ENCODE results near the gene EEF2. TPM values are rescaled to one million over a fixed set of nuclear protein-coding genes. Genes with fewer than 3 reads are reported as not detected.
"Not testable (repeated sequence)": the region's sequence is repeated elsewhere in the genome, so short reads cannot be mapped to it uniquely, and the experiment has no call there.

The EEF2 gene
- total RNA-seq, 2 experiments from 2014 or later, result 3,340 to 3,392 TPM

DNA sequence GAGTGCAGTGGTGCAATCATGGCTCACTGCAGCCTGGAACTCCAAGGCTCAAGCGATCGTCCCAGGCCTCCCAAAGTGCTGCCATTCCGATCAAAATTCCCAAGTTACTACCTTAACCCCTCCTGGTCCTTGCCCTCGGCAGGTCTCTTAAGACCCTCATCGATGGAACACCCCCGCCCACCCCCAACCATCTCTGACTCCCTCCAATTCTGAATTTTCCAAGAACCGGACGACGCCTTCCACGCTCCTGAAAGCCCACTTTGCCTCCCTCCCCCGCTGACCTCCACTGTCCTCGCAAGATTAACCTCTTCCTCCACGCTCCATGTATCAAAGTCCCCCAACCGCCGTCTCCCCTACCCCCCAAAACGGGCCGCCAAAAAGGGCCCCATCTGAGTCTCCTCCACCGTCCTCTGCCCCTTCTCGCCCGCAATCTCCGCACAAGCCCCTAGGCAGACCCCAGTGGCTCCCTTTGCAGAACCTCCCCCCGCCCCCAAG lies 14.9 kb downstream of the EEF2 start:
- peaks cover 17% of the 10 kb centered on the region for H3K4me1 Mint-ChIP-seq
- no peak for DNase-seq
- no peaks in the 10 kb centered on the region for H3K9me3 Mint-ChIP-seq
- peak overlapping the region; percentile 73 for H3K27ac Mint-ChIP-seq
- peaks cover 14% of the 10 kb centered on the region for H3K36me3 Mint-ChIP-seq
- H3K27me3 Mint-ChIP-seq, result no peaks in the 10 kb centered on the region
- H3K4me3 Mint-ChIP-seq, result peak overlapping the region; percentile 91

DNA sequence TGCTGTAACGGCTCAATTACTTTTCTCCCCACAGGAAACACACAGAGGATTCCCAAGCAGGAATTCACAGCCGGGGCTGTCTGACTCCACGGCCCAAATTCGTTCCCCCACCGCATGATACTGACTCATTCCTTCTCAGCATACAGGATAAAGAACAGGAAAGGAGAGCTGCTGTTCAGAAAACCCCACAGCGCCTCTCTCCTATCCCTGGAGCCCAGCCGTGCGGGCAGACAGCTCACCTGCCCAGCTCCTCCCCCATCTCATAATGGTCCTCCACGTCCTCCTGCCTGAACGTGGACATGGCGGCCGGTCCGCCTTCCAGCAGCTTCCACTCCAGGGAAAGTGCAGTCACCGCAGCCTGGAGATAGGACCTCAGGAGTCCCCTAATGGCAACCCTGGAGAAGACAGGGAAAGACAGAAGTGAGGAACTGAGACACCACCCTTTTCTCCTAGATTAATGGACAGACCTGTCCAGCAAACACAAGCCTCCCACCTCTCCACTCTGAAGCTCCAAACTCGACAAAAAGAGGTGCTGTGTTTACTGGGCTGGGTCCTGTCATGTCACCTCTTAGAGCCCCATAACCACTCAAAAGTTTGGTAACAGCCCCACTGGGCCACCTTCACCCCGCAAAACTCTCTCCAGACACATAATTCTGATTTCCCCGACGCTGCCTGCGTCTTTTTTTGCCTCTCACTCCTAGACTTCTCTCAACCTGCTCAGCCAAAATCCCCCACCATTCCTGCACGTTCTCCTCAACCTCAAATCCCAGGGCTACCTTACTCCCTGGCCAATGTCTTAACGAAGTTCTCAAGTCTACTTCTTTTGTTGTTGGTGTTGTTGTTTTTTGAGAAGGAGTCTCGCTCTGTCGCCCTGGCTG lies 15.6 kb downstream of the EEF2 start:
- Mint-ChIP-seq H3K4me1 (peaks cover 17% of the 10 kb centered on the region), H3K36me3 (peaks cover 14% of the 10 kb centered on the region), H3K4me3 (peak overlapping the region; percentile 91), H3K27me3 (no peaks in the 10 kb centered on the region), H3K9me3 (no peaks in the 10 kb centered on the region), H3K27ac (peak overlapping the region; percentile 73)
- DNase-seq, result no peak

DNA sequence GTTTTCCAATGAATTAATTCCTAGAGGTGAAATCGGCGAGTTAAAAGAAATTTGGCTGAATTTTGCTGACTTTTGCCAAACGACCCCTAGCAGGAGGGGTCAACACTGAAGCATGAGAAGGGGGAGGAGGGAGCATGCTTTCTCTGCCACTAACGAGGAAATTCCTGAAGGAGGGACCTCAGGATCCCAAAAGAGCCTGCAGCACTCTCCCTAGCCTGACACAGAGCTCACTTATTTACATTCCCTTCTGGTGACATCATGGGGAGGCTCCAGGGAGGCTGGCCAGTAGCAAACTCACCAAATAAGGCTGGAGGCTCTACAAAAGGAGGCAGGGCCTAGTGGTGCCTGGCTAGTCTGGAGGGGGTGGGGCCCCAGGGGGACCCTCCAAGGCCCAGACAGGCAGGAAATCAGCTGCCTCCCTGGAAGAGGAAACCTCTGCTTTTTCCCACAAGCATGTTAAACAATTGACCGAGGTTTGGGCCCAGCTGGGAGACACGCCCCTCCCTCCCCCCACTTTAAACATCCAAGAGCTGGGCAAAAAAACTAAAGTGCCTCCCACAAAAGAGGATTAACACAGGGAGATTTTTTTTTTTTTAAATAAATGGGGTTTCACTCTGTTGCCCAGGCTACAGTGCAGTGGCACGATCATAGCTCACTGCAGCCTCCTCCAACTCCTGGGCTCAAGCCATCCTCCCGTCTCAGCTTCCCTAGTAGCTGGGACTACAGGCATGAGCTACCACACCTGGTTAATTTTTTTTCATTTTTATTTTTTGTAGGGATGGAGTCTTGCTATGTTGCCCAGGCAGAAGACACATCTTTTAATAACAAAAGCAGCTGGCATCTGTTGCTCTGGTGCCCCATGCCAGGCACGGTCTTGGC lies 16.5 kb downstream of the EEF2 start:
- H3K27me3 Mint-ChIP-seq, result no peaks in the 10 kb centered on the region
- no peak overlapping the region for H3K4me3 Mint-ChIP-seq
- DNase-seq, result no peak
- no peaks in the 10 kb centered on the region for H3K9me3 Mint-ChIP-seq
- H3K36me3 Mint-ChIP-seq, result peaks cover 14% of the 10 kb centered on the region
- peaks cover 17% of the 10 kb centered on the region for H3K4me1 Mint-ChIP-seq
- peak overlapping the region; percentile 4 for H3K27ac Mint-ChIP-seq

DNA sequence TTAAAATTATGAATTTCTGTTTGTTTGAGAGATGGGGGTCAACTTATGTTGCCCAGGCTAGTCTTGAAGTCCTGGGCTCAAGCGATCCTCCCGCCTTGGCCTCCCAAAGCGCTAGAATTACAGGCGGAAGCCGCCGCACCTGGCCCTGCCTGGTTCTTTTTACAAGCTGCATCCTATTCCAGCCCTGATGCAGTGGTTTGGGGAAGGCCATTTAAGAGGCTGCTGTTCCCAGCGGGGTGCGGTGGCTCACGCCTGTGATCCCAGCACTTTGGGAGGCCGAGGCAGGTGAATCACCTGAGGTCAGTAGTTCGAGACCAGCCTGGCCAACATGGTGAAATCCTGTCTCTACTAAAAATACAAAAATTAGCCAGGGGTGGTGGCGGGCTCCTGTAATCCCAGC lies 17.3 kb downstream of the EEF2 start:
- not testable (repeated sequence) for H3K27me3 Mint-ChIP-seq, H3K4me3 Mint-ChIP-seq, DNase-seq, H3K27ac Mint-ChIP-seq, H3K9me3 Mint-ChIP-seq
- Mint-ChIP-seq H3K4me1 (peaks cover 17% of the 10 kb centered on the region), H3K36me3 (peaks cover 14% of the 10 kb centered on the region)

DNA sequence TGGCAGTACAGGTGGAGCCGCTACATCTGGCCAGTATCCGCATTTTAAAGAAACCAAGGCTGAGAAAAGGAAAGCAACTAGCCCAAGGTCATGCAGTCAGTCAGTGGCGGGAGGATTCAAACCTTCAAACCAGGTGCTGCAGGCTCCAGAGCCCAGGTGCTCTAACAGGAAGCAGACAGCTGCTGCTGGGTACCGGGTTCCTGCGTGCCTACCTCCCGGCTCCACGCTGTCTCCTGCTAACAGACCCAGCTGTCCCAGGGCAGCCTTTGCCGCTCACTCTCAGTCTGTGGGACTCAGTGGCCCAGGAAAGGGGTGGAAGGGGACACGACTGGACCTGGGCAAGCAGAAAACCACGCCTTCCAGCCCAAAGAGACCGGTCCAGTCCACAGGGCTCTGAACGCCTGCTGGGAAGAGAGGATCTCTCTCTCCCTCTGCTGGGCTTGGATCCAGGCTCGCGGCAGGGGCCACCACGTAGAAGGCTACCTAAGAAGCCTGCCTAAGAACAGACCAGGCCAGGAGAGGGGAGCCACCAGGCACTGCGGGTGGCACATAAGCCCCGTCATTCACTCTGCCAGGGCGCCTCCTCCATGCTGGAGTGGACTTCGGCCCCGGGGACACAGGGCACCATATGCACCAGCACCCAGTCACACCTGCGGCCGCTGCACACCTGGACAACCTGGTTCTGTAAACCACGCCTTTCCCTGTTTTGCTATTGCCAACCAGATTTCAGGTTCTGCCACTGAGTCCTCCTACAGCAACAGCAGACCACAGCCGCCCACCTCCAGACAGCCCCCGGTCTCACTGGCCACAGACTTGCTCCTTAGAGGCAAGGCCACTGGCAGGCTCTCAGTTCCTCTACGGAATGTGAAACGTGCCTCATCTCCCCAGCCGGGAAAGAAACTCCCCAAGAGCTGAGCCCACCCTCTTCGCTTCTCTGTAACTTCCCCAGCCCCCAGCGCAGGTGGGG lies 18.9 kb downstream of the EEF2 start:
- peaks cover 11% of the 10 kb centered on the region for H3K36me3 Mint-ChIP-seq
- no peak overlapping the region for H3K4me3 Mint-ChIP-seq
- H3K4me1 Mint-ChIP-seq, result peaks cover 17% of the 10 kb centered on the region
- DNase-seq, result no peak
- H3K27ac Mint-ChIP-seq, result no peak overlapping the region
- H3K9me3 Mint-ChIP-seq, result no peaks in the 10 kb centered on the region
- H3K27me3 Mint-ChIP-seq, result no peaks in the 10 kb centered on the region

DNA sequence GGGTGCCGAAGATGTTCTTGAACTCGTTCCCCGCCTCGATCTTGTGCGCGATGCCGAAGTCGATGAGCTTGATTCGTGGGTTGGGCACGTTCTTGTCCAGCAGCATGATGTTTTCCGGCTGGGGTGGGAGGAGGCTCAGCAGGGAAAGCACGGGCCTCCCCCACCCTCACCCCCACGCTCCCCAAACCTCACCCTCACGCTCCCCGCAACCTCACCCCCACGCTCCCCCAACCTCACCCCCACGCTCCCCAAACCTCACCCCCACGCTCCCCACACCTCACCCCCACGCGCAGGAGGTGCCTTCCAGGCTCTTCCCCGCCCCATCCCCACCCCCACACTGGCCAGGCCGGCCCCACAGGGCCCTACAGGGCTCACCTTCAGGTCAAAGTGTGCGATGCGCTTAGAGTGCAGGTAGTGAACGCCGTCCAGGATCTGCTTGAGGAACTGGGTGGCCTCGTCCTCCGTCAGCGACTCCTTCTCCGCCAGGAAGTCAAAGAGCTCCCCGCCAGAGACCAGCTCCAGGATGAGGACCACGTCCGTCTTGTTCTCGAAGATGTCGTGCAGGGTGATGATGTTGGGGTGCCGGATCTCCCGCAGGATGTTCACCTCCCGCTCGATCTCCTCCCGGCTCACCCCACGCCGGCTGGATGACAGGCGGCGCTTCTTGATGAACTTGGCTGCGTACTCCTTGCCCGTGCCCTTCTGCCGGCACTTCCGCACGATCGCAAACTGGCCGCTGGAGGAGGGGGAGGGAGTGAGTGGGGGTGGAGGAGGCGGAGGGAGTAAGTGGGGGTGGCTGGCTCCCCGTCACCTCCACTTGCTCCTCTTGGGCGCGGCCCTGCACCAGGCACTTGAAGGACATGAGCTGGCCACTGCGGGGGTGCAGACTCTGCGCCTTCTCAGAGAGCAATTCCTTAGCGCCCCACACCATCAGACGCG lies 20.7 kb downstream of the EEF2 start:
- no peak overlapping the region for H3K27ac Mint-ChIP-seq
- H3K4me3 Mint-ChIP-seq, result no peak overlapping the region
- H3K9me3 Mint-ChIP-seq, result no peaks in the 10 kb centered on the region
- peaks cover 6% of the 10 kb centered on the region for H3K36me3 Mint-ChIP-seq
- no peaks in the 10 kb centered on the region for H3K27me3 Mint-ChIP-seq
- DNase-seq, result no peak
- H3K4me1 Mint-ChIP-seq, result peaks cover 8% of the 10 kb centered on the region

DNA sequence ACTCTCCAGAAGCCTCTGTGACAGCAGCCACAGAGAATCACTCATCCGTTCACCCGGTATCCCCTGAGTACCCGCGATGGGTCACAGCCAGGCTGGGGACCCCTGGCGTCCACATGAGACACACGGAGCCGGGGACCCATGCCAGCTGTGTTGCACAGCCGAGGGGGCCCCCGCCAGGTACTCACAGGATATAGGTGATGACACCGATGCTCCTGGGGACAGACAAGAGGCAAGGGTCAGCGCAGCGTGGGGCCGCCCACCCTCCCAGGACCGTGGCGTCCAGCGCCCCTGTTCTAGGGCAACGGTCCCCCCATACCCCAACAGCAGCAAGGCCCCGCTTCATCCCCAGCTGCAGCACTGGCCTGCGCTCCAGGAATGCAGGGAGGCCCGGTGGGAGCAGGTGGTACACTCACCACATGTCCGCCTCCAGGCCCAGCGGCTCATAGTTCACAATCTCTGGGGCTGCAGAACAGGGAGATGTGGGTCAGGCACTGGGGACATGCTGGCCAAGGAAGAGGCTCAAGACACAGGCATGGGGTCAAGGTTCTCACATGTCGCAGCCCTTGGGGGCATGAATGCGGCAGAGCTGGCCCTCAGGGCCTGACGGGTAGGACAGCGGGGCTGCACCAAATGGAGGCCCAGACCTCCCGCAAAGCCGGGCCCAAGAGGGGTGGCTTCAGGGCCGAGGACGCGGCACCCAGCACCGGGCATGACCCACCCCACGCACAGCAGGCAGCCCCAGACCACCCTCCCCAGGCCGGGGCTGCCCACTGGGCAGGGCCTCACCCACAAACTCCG lies 21.6 kb downstream of the EEF2 start:
- H3K4me3 Mint-ChIP-seq, result no peak overlapping the region
- H3K27ac Mint-ChIP-seq, result no peak overlapping the region
- no peaks in the 10 kb centered on the region for H3K9me3 Mint-ChIP-seq
- no peak for DNase-seq
- peaks cover 4% of the 10 kb centered on the region for H3K36me3 Mint-ChIP-seq
- H3K4me1 Mint-ChIP-seq, result peaks cover 5% of the 10 kb centered on the region
- H3K27me3 Mint-ChIP-seq, result no peaks in the 10 kb centered on the region

DNA sequence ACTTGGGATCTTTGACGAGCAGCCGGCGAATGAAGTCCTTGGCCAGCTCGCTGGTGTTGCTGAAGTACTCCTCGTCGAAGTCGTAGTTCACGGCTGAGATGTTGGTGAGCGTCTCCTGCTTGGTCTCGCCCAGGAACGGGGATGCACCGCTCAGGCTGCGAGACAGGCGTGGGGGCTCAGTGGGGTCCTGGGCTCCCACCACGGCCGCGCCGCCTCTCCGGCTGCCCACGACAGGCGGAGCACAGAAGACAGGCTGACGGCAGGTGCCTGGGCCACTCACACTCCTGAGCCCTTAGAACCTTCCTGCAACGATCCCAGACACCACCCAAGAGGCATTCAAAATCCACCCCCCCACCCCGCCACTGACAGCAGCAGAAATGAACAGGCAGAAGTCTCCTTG lies 24.3 kb downstream of the EEF2 start:
- no peaks in the 10 kb centered on the region for H3K27me3 Mint-ChIP-seq
- H3K9me3 Mint-ChIP-seq, result no peaks in the 10 kb centered on the region
- H3K36me3 Mint-ChIP-seq, result no peaks in the 10 kb centered on the region
- no peak overlapping the region for H3K27ac Mint-ChIP-seq
- no peak overlapping the region for H3K4me3 Mint-ChIP-seq
- no peaks in the 10 kb centered on the region for H3K4me1 Mint-ChIP-seq
- no peak for DNase-seq

DNA sequence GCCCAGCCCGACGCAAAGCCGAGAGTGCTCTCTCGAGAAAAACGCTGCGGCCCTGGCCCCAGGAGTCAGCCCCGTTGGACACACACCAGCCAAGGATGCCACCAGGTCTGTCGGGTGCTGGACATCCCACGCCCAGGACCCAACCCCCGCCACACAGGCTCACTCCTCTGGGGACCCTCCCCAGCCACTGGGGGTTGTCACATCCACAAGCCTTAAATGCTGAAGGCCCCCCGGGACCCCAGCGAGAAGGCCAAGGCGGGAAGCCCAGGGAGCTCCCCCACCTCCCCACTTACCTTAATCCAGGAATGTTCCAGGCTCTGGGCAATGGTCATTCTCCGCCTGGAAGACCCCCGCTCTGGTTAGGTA lies 25.5 kb downstream of the EEF2 start:
- Mint-ChIP-seq H3K4me1 (no peaks in the 10 kb centered on the region), H3K27me3 (no peaks in the 10 kb centered on the region), H3K27ac (no peak overlapping the region), H3K36me3 (no peaks in the 10 kb centered on the region), H3K9me3 (no peaks in the 10 kb centered on the region), H3K4me3 (no peak overlapping the region)
- DNase-seq, result no peak

DNA sequence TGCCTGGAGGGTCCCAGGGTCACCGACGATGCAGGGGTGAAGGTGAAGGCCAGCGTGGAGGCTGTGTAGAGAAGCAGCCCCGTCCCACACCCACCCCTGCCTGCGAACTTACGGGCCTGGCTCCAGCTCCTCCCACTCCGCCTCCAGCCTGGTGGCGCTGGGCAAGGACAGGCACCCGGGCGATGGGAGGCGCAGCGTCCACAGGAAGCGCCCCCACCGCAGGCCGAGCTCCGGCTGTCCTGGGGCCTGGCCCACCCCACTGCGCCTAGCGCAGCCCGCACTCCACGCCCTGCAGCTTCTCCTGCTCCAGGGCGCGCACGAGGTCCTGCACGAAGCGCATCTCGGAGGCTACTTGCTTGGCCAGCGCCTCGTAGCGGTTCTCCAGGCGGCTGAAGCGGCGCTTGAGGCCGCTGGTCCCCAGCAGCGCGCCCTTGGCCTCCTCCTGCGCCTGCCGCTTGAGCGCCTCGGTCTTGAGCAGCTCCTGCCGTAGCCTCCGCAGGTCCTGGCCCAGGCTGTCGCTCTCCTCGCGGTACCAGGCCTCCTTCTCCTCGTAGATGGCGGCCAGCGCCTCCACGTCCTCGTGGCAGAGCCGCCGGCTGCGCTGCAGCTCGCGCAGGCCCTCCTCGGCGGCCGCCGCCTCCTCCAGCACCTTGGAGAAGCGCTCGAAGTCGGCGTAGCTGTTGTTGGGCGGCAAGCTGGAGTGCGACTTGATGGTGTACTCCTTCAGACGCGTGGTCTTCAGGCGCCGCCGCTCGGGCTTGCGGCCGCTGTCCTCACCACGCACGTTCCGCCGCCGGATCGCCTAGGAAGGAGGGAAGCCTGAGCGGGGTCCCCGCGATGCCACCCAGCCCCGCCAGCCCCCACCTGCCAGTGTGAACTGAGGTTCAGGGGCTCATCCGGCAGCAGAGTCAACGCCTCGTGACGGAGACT lies 26.2 kb downstream of the EEF2 start:
- Mint-ChIP-seq H3K27ac (no peak overlapping the region), H3K4me3 (no peak overlapping the region), H3K36me3 (no peaks in the 10 kb centered on the region), H3K4me1 (no peaks in the 10 kb centered on the region), H3K27me3 (no peaks in the 10 kb centered on the region), H3K9me3 (no peaks in the 10 kb centered on the region)
- DNase-seq, result no peak

DNA sequence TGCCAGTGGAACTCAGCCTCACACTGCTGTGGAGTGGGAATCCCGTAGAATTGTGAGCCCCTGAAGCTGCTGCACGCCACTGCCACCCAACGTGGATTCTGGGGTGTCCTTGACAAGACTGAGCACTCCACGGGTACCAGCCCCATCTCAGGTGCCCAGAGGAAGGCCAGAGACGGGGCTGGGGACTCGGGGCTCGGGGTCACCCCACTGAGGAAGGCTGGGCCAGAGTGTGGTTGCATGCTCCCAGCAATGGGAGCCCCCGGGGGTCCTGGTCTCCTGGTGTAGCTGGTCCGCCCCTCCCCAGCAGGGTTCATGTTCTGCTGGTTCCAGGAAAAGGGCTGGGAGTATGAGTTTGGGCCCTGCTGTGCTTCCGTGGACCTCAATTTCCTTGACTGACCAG lies 29.6 kb downstream of the EEF2 start:
- DNase-seq, result no peak
- Mint-ChIP-seq H3K9me3 (no peaks in the 10 kb centered on the region), H3K4me3 (no peak overlapping the region), H3K4me1 (peaks cover 6% of the 10 kb centered on the region), H3K36me3 (no peaks in the 10 kb centered on the region), H3K27ac (no peak overlapping the region), H3K27me3 (no peaks in the 10 kb centered on the region)

DNA sequence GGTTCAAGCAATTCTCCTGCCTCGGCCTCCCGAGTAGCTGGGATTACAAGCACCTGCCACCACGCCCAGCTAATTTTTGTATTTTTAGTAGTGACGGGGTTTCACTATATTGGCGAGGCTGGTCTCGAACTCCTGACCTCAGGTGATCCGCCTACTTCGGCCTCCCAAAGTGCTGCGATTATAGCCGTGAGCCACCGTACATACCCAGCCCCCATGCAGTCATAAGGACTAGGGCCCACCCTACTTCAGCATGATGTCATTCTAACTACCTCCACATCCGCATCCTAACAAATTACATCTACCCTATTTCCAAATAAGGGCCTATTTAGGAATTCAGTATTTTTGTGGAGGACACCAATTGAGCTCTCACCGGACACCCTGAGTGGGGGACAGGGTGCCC lies 30.0 kb downstream of the EEF2 start:
- not testable (repeated sequence) for H3K4me1 Mint-ChIP-seq, H3K36me3 Mint-ChIP-seq, DNase-seq, H3K27me3 Mint-ChIP-seq, H3K27ac Mint-ChIP-seq, H3K4me3 Mint-ChIP-seq, H3K9me3 Mint-ChIP-seq

All from activated naive CD8-positive, alpha-beta T cell treated with anti-CD3 and anti-CD28 coated beads for 36 hours (primary cell).